GM21390 (cell line): ENCODE data around the gene TOB2.

ENCODE experiments used
- ATAC-seq: cut with Tn5 transposase; IDR thresholded peaks from one replicate; pipeline ENCODE4 v1.9.1; 2021; ENCODE audit not compliant: unreplicated experiment

The TOB2 gene

GRCh38 chr22:41394012-41394356 is 52.6 kb downstream of the TOB2 start:
- no peak for ATAC-seq

GRCh38 chr22:41387341-41387740 is 59.3 kb downstream of the TOB2 start:
- no peak for ATAC-seq

DNA sequence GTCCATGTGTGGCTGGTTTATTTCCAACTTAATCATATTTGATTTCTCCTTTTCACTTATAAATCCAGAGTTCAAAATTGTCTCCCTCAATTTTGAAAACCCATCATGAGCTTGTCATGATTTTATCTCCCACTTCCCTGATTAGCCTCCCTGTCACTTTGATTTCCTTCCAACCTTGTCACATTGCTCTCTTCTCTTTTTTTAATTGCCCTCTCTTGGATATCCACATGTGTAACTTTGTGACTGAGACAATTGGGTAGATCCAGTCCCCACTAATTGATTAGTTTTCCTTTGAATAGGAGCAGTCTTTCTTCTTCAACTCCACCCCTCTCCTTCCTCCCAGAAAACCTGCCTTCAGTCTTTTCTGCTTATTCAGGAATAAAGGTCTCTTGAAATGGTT is 62.5 kb downstream of the TOB2 start:
- ATAC-seq: no peak
